Mammary epithelial cell (primary cell): ENCODE measurements around the gene RSBN1L.

Experiments
- EZH2 ChIP-seq: IDR thresholded peaks from 2 replicates; pipeline ENCODE4 v1.6.1; 2012; ENCODE audit warnings: low read length, inconsistent platforms, borderline replicate concordance
- TF ChIP-seq, protein P1 (sequence below), 2 donors: IDR thresholded peaks in 1 of 2; conservative IDR thresholded peaks in 1 of 2; 2 replicates each; pipeline ENCODE4 v1.5.1; 2011 to 2012; ENCODE audit warnings: inconsistent platforms in 2 of 2, low read length in 2 of 2, mild to moderate bottlenecking in 2 of 2, control low read depth in 1 of 2, low read depth in 1 of 2; ENCODE audit not compliant: insufficient read depth in 1 of 2; ENCODE audit errors: extremely low read depth in 1 of 2

DNA sequence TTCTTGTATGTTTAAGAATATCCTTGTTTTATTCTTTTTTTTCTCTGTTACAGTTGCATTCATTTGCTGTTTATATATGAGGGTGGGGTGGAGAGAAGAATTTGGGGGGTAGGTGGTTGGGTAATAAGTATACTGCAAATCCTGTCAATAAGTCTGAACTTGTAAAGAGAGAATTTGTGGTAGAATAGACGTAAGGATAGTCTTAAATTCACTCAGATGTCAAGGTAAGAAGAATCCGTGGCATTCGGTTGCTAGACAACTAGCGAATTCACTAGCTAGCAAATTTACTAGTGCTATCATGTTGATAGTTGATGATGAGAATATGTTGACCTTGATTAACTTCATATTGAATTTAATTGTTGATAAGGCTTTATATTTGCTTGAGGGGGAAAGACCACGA, 40.7 kb downstream of the RSBN1L start:
- TF ChIP-seq, protein P1, sequence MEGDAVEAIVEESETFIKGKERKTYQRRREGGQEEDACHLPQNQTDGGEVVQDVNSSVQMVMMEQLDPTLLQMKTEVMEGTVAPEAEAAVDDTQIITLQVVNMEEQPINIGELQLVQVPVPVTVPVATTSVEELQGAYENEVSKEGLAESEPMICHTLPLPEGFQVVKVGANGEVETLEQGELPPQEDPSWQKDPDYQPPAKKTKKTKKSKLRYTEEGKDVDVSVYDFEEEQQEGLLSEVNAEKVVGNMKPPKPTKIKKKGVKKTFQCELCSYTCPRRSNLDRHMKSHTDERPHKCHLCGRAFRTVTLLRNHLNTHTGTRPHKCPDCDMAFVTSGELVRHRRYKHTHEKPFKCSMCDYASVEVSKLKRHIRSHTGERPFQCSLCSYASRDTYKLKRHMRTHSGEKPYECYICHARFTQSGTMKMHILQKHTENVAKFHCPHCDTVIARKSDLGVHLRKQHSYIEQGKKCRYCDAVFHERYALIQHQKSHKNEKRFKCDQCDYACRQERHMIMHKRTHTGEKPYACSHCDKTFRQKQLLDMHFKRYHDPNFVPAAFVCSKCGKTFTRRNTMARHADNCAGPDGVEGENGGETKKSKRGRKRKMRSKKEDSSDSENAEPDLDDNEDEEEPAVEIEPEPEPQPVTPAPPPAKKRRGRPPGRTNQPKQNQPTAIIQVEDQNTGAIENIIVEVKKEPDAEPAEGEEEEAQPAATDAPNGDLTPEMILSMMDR (conservative IDR thresholded peaks at IDR 0.05 in 1 of 2, IDR thresholded peaks at IDR 0.05 in 1 of 2; ENCODE audit: extremely low read depth in 1 of 2, insufficient read depth in 1 of 2, low read depth in 1 of 2, low read length in 2 of 2), result no peak
- no peak for TF ChIP-seq EZH2
